ENCODE data around the gene HOXA3. TPM values are rescaled to one million over a fixed set of nuclear protein-coding genes. Genes with fewer than 3 reads are reported as not detected.

Gene HOXA3
- total and polyA plus RNA-seq, 9 of the 15 experiments (the other 6 are each of a cell fraction or from before 2014, with no cell fraction given) = 0.04 to 0.13 TPM; not detected in 7

DNA sequence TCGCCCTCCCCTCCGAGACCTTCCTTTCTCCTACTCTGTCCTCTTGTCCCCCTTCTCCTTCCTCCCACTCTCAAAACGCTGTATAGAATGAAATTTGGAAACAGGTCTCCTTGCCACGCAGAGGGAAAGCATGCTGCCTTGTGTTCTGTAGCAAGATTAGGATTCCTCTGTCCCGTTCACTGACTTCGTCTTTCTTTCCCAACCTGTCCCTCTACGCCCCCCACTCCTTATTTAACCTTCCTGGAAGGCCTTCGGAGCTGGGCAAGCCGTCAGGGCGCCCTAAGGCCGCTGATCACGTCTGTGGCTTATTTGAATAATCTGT lies 11.6 kb upstream of the HOXA3 start:
- peaks cover 0 to 26% of the 10 kb centered on the region in 2 experiments; a peak in 2 of 5 replicates for H3K4me1 ChIP-seq (replicated peaks in 1 of 2; ENCODE audit: control insufficient read depth in 2 of 2, insufficient read depth in 2 of 2, low read length in 2 of 2)
- ChIA-PET POLR2A (no interaction called here), CTCF (ENCODE audit: low intra/inter-chr PET ratio) (no interaction called here)
- TF ChIP-seq ARID2 (IDR thresholded peaks at IDR 0.05) (no peak), EZH2 (IDR thresholded peaks at IDR 0.05; ENCODE audit: borderline replicate concordance, low read depth, low read length) (0 out of 2 replicates have a peak, but pooled peaks have one; percentile 36)
- no TSS peak for BruUV-seq (replicated peaks)
- no peaks in the 10 kb centered on the region for H4K20me1 ChIP-seq (replicated peaks; ENCODE audit: control insufficient read depth, insufficient read depth, low read length)
- FAIRE-seq = no peak
- no peak for DNase-seq (ENCODE audit: extremely low read depth in 1 of 4, low spot score in 3 of 4)
- H3K79me2 ChIP-seq (ENCODE audit: control insufficient read depth, insufficient read depth, low read length) = no peaks in the 10 kb centered on the region
- H3K4me3 ChIP-seq = no peak overlapping the region
- no peak overlapping the region for H2AFZ ChIP-seq (ENCODE audit: low read depth, low read length)
- peak overlapping the region; percentile 11; the same call in 1 of the 2 replicates for H3K4me2 ChIP-seq (ENCODE audit: insufficient read depth, low read length)
- ATAC-seq = no peak
- no peak overlapping the region for H3K27ac ChIP-seq (ENCODE audit: extremely low read depth, low read depth, low read length)
- in situ Hi-C loops (cut with MboI) (loop anchor here (25.0 kb wide), 3 partner anchors 652 to 1277 kb away; no protein-coding TSS in a partner anchor), intact Hi-C loops (cut with micrococcal nuclease) (loop anchor here (5.0 kb wide), 3 partner anchors 302 to 1272 kb away; partner anchors contain the start of genes SKAP2 and SNX10)
- peaks cover 36 to 78% of the 10 kb centered on the region in 2 experiments for H3K27me3 ChIP-seq (ENCODE audit: control insufficient read depth in 2 of 2, insufficient read depth in 2 of 2, low read length in 2 of 2)
- 7% methylated on average over 12 of the region's 12 CpGs for WGBS (ENCODE audit: insufficient coverage, low coverage, missing lambda C conversion rate)
- H3K9me3 ChIP-seq (replicated peaks; ENCODE audit: control insufficient read depth, insufficient read depth, low read depth, low read length) = no peaks in the 10 kb centered on the region
- no peaks in the 10 kb centered on the region for H3K9me1 ChIP-seq (ENCODE audit: control insufficient read depth, insufficient read depth, low read length)
- no peak overlapping the region for H3K9ac ChIP-seq (ENCODE audit: insufficient read depth in 1 of 2, low read depth in 2 of 2, low read length in 2 of 2)
- H3K36me3 ChIP-seq (ENCODE audit: control insufficient read depth, insufficient read depth, low read length) = no peaks in the 10 kb centered on the region

GRCh38 chr7:27163288-27164044 lies 11.1 kb upstream of the HOXA3 start:
- POLR2A ChIA-PET = interaction anchor here (0.6 to 0.7 kb wide), 2 partner anchors 13 to 15 kb away, joined by 3 read pairs; no protein-coding TSS in a partner anchor
- 11% methylated on average over 22 of the region's 24 CpGs for WGBS (ENCODE audit: insufficient coverage, low coverage, missing lambda C conversion rate)
- no TSS peak for BruUV-seq (replicated peaks)
- FAIRE-seq (no peak), ATAC-seq (no peak), DNase-seq (ENCODE audit: extremely low read depth in 1 of 4, low spot score in 3 of 4) (no peak)
- Histone ChIP-seq H3K27ac (ENCODE audit: extremely low read depth, low read depth, low read length) (no peak overlapping the region), H2AFZ (ENCODE audit: low read depth, low read length) (no peak overlapping the region), H3K4me2 (ENCODE audit: insufficient read depth, low read length) (peak overlapping the region; percentile 11; the same call in 1 of the 2 replicates), H3K9me3 (replicated peaks; ENCODE audit: control insufficient read depth, insufficient read depth, low read depth, low read length) (no peaks in the 10 kb centered on the region), H4K20me1 (replicated peaks; ENCODE audit: control insufficient read depth, insufficient read depth, low read length) (no peaks in the 10 kb centered on the region), H3K27me3 (ENCODE audit: control insufficient read depth in 2 of 2, insufficient read depth in 2 of 2, low read length in 2 of 2) (peaks cover 36 to 78% of the 10 kb centered on the region in 2 experiments), H3K4me3 (no peak overlapping the region), H3K36me3 (ENCODE audit: control insufficient read depth, insufficient read depth, low read length) (no peaks in the 10 kb centered on the region), H3K9ac (ENCODE audit: insufficient read depth in 1 of 2, low read depth in 2 of 2, low read length in 2 of 2) (no peak overlapping the region), H3K79me2 (ENCODE audit: control insufficient read depth, insufficient read depth, low read length) (no peaks in the 10 kb centered on the region), H3K9me1 (ENCODE audit: control insufficient read depth, insufficient read depth, low read length) (no peaks in the 10 kb centered on the region), H3K4me1 (replicated peaks in 1 of 2; ENCODE audit: control insufficient read depth in 2 of 2, insufficient read depth in 2 of 2, low read length in 2 of 2) (peaks cover 0 to 26% of the 10 kb centered on the region in 2 experiments; a peak in 2 of 5 replicates)
- in situ Hi-C loops (cut with MboI) = loop anchor here (25.0 kb wide), 3 partner anchors 651 to 1276 kb away; no protein-coding TSS in a partner anchor
- intact Hi-C loops (cut with micrococcal nuclease) = loop anchor here (5.0 kb wide), 3 partner anchors 301 to 1271 kb away; partner anchors contain the start of genes SKAP2 and SNX10
- CTCF ChIA-PET (ENCODE audit: low intra/inter-chr PET ratio) = no interaction called here
- no peak for TF ChIP-seq LCOR (CRISPR knock-in tag; IDR thresholded peaks at IDR 0.05)
- no peak for TF ChIP-seq ZC3H4 (CRISPR knock-in tag; IDR thresholded peaks at IDR 0.05; ENCODE audit: borderline replicate concordance)
- TF ChIP-seq WHSC1 (IDR thresholded peaks at IDR 0.05; ENCODE audit: low read length) = no peak
- TF ChIP-seq, protein P1, sequence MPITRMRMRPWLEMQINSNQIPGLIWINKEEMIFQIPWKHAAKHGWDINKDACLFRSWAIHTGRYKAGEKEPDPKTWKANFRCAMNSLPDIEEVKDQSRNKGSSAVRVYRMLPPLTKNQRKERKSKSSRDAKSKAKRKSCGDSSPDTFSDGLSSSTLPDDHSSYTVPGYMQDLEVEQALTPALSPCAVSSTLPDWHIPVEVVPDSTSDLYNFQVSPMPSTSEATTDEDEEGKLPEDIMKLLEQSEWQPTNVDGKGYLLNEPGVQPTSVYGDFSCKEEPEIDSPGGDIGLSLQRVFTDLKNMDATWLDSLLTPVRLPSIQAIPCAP (CRISPR knock-in tag; IDR thresholded peaks at IDR 0.05; ENCODE audit: borderline replicate concordance) = no peak
- no peak for TF ChIP-seq PHF8 (IDR thresholded peaks at IDR 0.05; ENCODE audit: borderline replicate concordance, low read length)
- no peak for TF ChIP-seq ZNF134 (CRISPR knock-in tag; conservative IDR thresholded peaks at IDR 0.05)
- no peak for TF ChIP-seq HDAC6 (IDR thresholded peaks at IDR 0.05; ENCODE audit: low read depth, low read length)
- no peak for TF ChIP-seq PHTF2 (CRISPR knock-in tag; IDR thresholded peaks at IDR 0.05)

All from K562 (cell line).